PC-3 (cell line): ENCODE results near the gene SLC36A1.

Source experiments
- EZH2phosphoT487 ChIP-seq: fragments of 300-600 bp; sonication (generic); IDR thresholded peaks from 2 replicates; pipeline ENCODE4 v1.6.1; 2018; ENCODE audit warnings: mild to moderate bottlenecking, antibody characterized with exemption, low read length, borderline replicate concordance
- TF ChIP-seq, protein P1 (sequence below): fragments of 300-600 bp; sonication (generic); conservative IDR thresholded peaks from 2 replicates; pipeline ENCODE4 v1.5.1; 2017; ENCODE audit warnings: antibody characterized with exemption, low read depth, mild to moderate bottlenecking, low read length

DNA sequence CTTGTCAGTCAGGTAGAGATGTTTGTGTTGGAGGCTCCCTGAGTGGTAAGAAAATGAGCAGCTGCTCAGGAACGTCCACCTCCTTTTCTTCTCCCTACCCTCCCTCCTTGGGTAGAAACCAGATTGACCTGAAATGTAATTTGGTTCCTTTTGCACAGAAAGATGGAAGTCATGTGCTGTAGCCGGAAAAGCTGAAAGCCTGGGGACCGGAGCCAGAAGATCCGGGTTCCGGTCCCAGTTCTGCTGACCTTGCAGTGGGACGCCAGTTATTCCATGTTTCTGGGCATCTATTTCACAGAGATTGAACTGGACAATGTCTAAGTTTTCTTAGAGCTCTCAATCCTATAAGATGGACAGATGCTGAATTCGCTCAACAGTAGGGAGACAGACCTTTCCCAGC is 40.1 kb downstream of the SLC36A1 start:
- TF ChIP-seq, protein P1, sequence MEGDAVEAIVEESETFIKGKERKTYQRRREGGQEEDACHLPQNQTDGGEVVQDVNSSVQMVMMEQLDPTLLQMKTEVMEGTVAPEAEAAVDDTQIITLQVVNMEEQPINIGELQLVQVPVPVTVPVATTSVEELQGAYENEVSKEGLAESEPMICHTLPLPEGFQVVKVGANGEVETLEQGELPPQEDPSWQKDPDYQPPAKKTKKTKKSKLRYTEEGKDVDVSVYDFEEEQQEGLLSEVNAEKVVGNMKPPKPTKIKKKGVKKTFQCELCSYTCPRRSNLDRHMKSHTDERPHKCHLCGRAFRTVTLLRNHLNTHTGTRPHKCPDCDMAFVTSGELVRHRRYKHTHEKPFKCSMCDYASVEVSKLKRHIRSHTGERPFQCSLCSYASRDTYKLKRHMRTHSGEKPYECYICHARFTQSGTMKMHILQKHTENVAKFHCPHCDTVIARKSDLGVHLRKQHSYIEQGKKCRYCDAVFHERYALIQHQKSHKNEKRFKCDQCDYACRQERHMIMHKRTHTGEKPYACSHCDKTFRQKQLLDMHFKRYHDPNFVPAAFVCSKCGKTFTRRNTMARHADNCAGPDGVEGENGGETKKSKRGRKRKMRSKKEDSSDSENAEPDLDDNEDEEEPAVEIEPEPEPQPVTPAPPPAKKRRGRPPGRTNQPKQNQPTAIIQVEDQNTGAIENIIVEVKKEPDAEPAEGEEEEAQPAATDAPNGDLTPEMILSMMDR: no peak
- no peak for TF ChIP-seq EZH2phosphoT487
